HepG2 (cell line): Measurements from ENCODE around the gene SEMA7A. TPM values are rescaled to one million over a fixed set of nuclear protein-coding genes. Genes with fewer than 3 reads are reported as not detected.

Source experiments
- CHCHD3 ChIP-seq: sonication (generic); formaldehyde crosslinking; IDR thresholded peaks from 2 replicates; pipeline ENCODE4 v1.8.0; 2022; ENCODE audit warnings: mild to moderate bottlenecking, missing genetic modification reagents, moderate library complexity
- ELF1 ChIP-seq: sonication (generic); formaldehyde crosslinking; IDR thresholded peaks from 2 replicates; pipeline ENCODE4 v1.4.0; 2020; ENCODE audit warnings: missing genetic modification reagents
- EP300 ChIP-seq, 3 experiments: sonication (generic) in 1 of 3; formaldehyde crosslinking in 1 of 3; IDR thresholded peaks; 2 replicates each; pipeline versions ENCODE4 v1.5.1 to v1.6.1; 2011 to 2020; ENCODE audit warnings: low read depth in 2 of 3, low read length in 2 of 3, borderline replicate concordance in 1 of 3, improper control_type of control experiment in 1 of 3, mild to moderate bottlenecking in 1 of 3, missing genetic modification reagents in 1 of 3, moderate library complexity in 1 of 3
- FOXM1 ChIP-seq: sonication (generic); formaldehyde crosslinking; IDR thresholded peaks from 2 replicates; pipeline ENCODE4 v1.5.0; 2020; ENCODE audit warnings: missing genetic modification reagents
- HNF4G ChIP-seq, 2 experiments: sonication (generic) in 1 of 2; formaldehyde crosslinking in 1 of 2; IDR thresholded peaks; 2 replicates each; pipeline versions ENCODE4 v1.4.0 to v1.6.1; 2011 to 2020; ENCODE audit warnings: borderline replicate concordance in 2 of 2, low read depth in 2 of 2, mild to moderate bottlenecking in 2 of 2, low read length in 1 of 2, missing genetic modification reagents in 1 of 2, moderate library complexity in 1 of 2
- KLF16 ChIP-seq, 2 experiments: sonication (generic) in 1 of 2; formaldehyde crosslinking in 1 of 2; IDR thresholded peaks; 2 replicates each; pipeline versions ENCODE4 v1.6.1 to v1.8.0; 2016 to 2023; ENCODE audit warnings: missing genetic modification reagents in 2 of 2, missing compliant biosample characterization in 1 of 2
- LRRFIP1 ChIP-seq: sonication (generic); formaldehyde crosslinking; conservative IDR thresholded peaks from 2 replicates; pipeline ENCODE4 v1.4.0; 2020; ENCODE audit warnings: missing genetic modification reagents
- MYNN ChIP-seq: sonication (generic); formaldehyde crosslinking; IDR thresholded peaks from 2 replicates; pipeline ENCODE4 v1.4.0; 2020; ENCODE audit warnings: mild to moderate bottlenecking, low read depth, missing genetic modification reagents
- NCOA1 ChIP-seq: sonication (generic); formaldehyde crosslinking; IDR thresholded peaks from 2 replicates; pipeline ENCODE4 v1.9.0; 2021; ENCODE audit warnings: missing genetic modification reagents
- NFRKB ChIP-seq: fragments of 450-650 bp; IDR thresholded peaks from 2 replicates; pipeline ENCODE4 v1.6.1; 2017
- POLR2G ChIP-seq: fragments of 200-400 bp; formaldehyde crosslinking; IDR thresholded peaks from 2 replicates; pipeline ENCODE4 v1.6.1; 2018; ENCODE audit warnings: mild to moderate bottlenecking, low read depth, low read length, moderate library complexity
- PTBP1 ChIP-seq: fragments of 200-400 bp; formaldehyde crosslinking; IDR thresholded peaks from 2 replicates; pipeline ENCODE4 v1.6.1; 2018; ENCODE audit warnings: low read length, low read depth; ENCODE audit not compliant: poor library complexity, severe bottlenecking
- RBM39 ChIP-seq: fragments of 200-400 bp; formaldehyde crosslinking; IDR thresholded peaks from one replicate; pipeline ENCODE4 v1.6.1; 2018; ENCODE audit warnings: antibody characterized with exemption, mild to moderate bottlenecking, low read depth, low read length; ENCODE audit not compliant: poor library complexity, severe bottlenecking
- RORA ChIP-seq: sonication (generic); formaldehyde crosslinking; IDR thresholded peaks from 2 replicates; pipeline ENCODE4 v1.5.0; 2020; ENCODE audit warnings: mild to moderate bottlenecking, missing genetic modification reagents, moderate library complexity
- SRSF4 ChIP-seq: fragments of 200-400 bp; formaldehyde crosslinking; IDR thresholded peaks from one replicate; pipeline ENCODE4 v1.6.1; 2018; ENCODE audit warnings: mild to moderate bottlenecking, low read depth, low read length, moderate library complexity; ENCODE audit not compliant: poor library complexity, severe bottlenecking
- ZKSCAN1 ChIP-seq: fragments of 150-350 bp; IDR thresholded peaks from 2 replicates; pipeline ENCODE4 v1.6.1; 2014; ENCODE audit warnings: low read length
- ZNF10 ChIP-seq: sonication (generic); formaldehyde crosslinking; IDR thresholded peaks from 2 replicates; pipeline ENCODE4 v1.4.0; 2020; ENCODE audit warnings: mild to moderate bottlenecking, low read depth, missing genetic modification reagents, borderline replicate concordance
- ZNF124 ChIP-seq: sonication (generic); formaldehyde crosslinking; IDR thresholded peaks from 2 replicates; pipeline ENCODE4 v1.4.0; 2020; ENCODE audit warnings: missing genetic modification reagents
- ZNF317 ChIP-seq: sonication (generic); formaldehyde crosslinking; IDR thresholded peaks from 2 replicates; pipeline ENCODE4 v1.5.0; 2020; ENCODE audit warnings: mild to moderate bottlenecking, missing genetic modification reagents
- ZNF354B ChIP-seq: sonication (generic); formaldehyde crosslinking; IDR thresholded peaks from 2 replicates; pipeline ENCODE4 v1.8.0; 2022; ENCODE audit warnings: mild to moderate bottlenecking, missing genetic modification reagents
- ZNF777 ChIP-seq: sonication (generic); formaldehyde crosslinking; IDR thresholded peaks from 2 replicates; pipeline ENCODE4 v1.4.0; 2020; ENCODE audit warnings: missing genetic modification reagents
- ZNF839 ChIP-seq: sonication (generic); formaldehyde crosslinking; IDR thresholded peaks from 2 replicates; pipeline ENCODE4 v1.4.0; 2020; ENCODE audit warnings: missing genetic modification reagents, mild to moderate bottlenecking, borderline replicate concordance
- polyA plus RNA-seq, 8 experiments: library from polyadenylated mRNA; depleted of rRNA in 3 of 8; stranded (reverse) in 7 of 8; unstranded in 1 of 8; fragments of >200 nt; fragmentation: Illumina TruSeq in 4 of 8; extraction: Trizol in 4 of 8; gene quantifications; 2 replicates each; pipeline versions ENCODE4 v1.2.1 to v1.2.3, GENCODE V29; 2011 to 2016; ENCODE audit warnings: low read depth in 4 of 8, missing spikeins in 1 of 8, mixed read lengths in 1 of 8; ENCODE audit not compliant: insufficient read depth in 1 of 8
- total RNA-seq, 5 experiments: library from RNA; depleted of rRNA; stranded (reverse); fragments of >200 nt; fragmentation: Illumina TruSeq; extraction: Trizol; gene quantifications; 2 replicates each; pipeline ENCODE4 v1.2.3, GENCODE V29; 2016; ENCODE audit warnings: low read depth in 1 of 5
- TF ChIP-seq, protein P1 (sequence below): sonication (generic); IDR thresholded peaks from 2 replicates; pipeline ENCODE4 v1.6.1; 2016; ENCODE audit warnings: low read depth, borderline replicate concordance
- TF ChIP-seq, protein P2 (sequence below): sonication (generic); formaldehyde crosslinking; IDR thresholded peaks from 2 replicates; pipeline ENCODE4 v1.5.0; 2020; ENCODE audit warnings: missing genetic modification reagents

The SEMA7A gene
- total and polyA plus RNA-seq, 2 of the 13 experiments (the other 11 are each of a cell fraction or from before 2014, with no cell fraction given) = 9.0 to 15.8 TPM

GRCh38 chr15:74443100-74443909 is 9.5 kb upstream of the SEMA7A start (continued):
- TF ChIP-seq ZKSCAN1 = no peak
- no peak for TF ChIP-seq FOXM1 (CRISPR knock-in tag)
- TF ChIP-seq LRRFIP1 (CRISPR knock-in tag) = no peak
- peak in 1 of 2 experiments; percentile 79; a peak in 2 of 4 replicates for TF ChIP-seq KLF16 (CRISPR knock-in tag; IDR thresholded peaks at IDR 0.05)
- TF ChIP-seq, protein P1, sequence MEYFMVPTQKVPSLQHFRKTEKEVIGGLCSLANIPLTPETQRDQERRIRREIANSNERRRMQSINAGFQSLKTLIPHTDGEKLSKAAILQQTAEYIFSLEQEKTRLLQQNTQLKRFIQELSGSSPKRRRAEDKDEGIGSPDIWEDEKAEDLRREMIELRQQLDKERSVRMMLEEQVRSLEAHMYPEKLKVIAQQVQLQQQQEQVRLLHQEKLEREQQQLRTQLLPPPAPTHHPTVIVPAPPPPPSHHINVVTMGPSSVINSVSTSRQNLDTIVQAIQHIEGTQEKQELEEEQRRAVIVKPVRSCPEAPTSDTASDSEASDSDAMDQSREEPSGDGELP = peak; percentile 86; the same call in 1 of the 2 replicates
- TF ChIP-seq ZNF777 = no peak
- no peak for TF ChIP-seq ZNF317 (CRISPR knock-in tag)
- no peak for TF ChIP-seq ZNF124
- no peak for TF ChIP-seq ELF1 (CRISPR knock-in tag)
- peak; percentile 85 for TF ChIP-seq POLR2G
- TF ChIP-seq ZNF10 (CRISPR knock-in tag) = no peak
- peak; percentile 64; the same call in 1 of the 2 replicates for TF ChIP-seq HNF4G (IDR thresholded peaks at IDR 0.05; ENCODE audit: borderline replicate concordance, low read depth, low read length)
- TF ChIP-seq HNF4G (CRISPR knock-in tag; IDR thresholded peaks at IDR 0.05; ENCODE audit: borderline replicate concordance, low read depth) = no peak
- no peak for TF ChIP-seq PTBP1
- TF ChIP-seq CHCHD3 (CRISPR knock-in tag) = no peak
- no peak for TF ChIP-seq ZNF354B (CRISPR knock-in tag)
- TF ChIP-seq, protein P2, sequence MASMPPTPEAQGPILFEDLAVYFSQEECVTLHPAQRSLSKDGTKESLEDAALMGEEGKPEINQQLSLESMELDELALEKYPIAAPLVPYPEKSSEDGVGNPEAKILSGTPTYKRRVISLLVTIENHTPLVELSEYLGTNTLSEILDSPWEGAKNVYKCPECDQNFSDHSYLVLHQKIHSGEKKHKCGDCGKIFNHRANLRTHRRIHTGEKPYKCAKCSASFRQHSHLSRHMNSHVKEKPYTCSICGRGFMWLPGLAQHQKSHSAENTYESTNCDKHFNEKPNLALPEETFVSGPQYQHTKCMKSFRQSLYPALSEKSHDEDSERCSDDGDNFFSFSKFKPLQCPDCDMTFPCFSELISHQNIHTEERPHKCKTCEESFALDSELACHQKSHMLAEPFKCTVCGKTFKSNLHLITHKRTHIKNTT (CRISPR knock-in tag) = no peak
- TF ChIP-seq NCOA1 (CRISPR knock-in tag) = no peak
- no peak for TF ChIP-seq SRSF4
- no peak for TF ChIP-seq RBM39
- no peak for TF ChIP-seq NFRKB
- no peak for TF ChIP-seq RORA (CRISPR knock-in tag)
- TF ChIP-seq MYNN (CRISPR knock-in tag) = no peak
- TF ChIP-seq EP300 (IDR thresholded peaks at IDR 0.05; ENCODE audit: low read depth in 2 of 2, low read length in 2 of 2) = peak; percentile 68 to 98
- TF ChIP-seq EP300 (CRISPR knock-in tag; IDR thresholded peaks at IDR 0.05; ENCODE audit: borderline replicate concordance) = peak; percentile 98
- no peak for TF ChIP-seq ZNF839 (CRISPR knock-in tag)
